Activated T-helper 2 cell treated with anti-CD3 and anti-CD28 coated beads, Interferon-gamma antibody, Interleukin-2, Interleukin-4, amounts not matched to agents 10 μg/mL and 5 μg/mL and 100 μg/mL, durations not matched to agents 14 hours and 24 hours and 36 hours (primary cell): ENCODE measurements around the gene VDR. TPM values are rescaled to one million over a fixed set of nuclear protein-coding genes. Genes with fewer than 3 reads are reported as not detected.

ENCODE experiments used
- DNase-seq: peaks from one replicate; pipeline ENCODE4 v3.0.0; 2021; ENCODE audit warnings: low spot score
- H3K27ac Mint-ChIP-seq: one replicate; pipeline ENCODE4 v1.8.0; 2021; ENCODE audit warnings: mixed read lengths
- H3K27me3 Mint-ChIP-seq: one replicate; pipeline ENCODE4 v1.8.0; 2021; ENCODE audit warnings: low read depth, mixed read lengths
- H3K36me3 Mint-ChIP-seq: one replicate; pipeline ENCODE4 v1.8.0; 2021; ENCODE audit warnings: low read depth, mixed read lengths
- H3K4me1 Mint-ChIP-seq: one replicate; pipeline ENCODE4 v1.8.0; 2021; ENCODE audit warnings: low read depth, mixed read lengths
- H3K4me3 Mint-ChIP-seq: one replicate; pipeline ENCODE4 v1.8.0; 2021; ENCODE audit warnings: low read depth, mild to moderate bottlenecking, moderate library complexity, mixed read lengths
- H3K9me3 Mint-ChIP-seq: one replicate; pipeline ENCODE4 v1.8.0; 2021; ENCODE audit warnings: mixed read lengths
- intact Hi-C: fragments of 100-400 bp; cut with micrococcal nuclease; formaldehyde crosslinking; loops from one replicate; pipeline ENCODE4 v1.15.1; 2023
- total RNA-seq: library from RNA; stranded (reverse); gene quantifications from 2 replicates; pipeline ENCODE4 v1.2.3, GENCODE V29; 2022

VDR gene
- 312 and 317 TPM in 2 replicates for total RNA-seq

GRCh38 chr12:47904713-47905709 lies at the start of gene VDR:
Gene VDR, minus strand, starts transcription at chr12:47904994. Its CDS starts 25,881 bp downstream, at chr12:47879113.
- peak; percentile 65 for DNase-seq
- Mint-ChIP-seq H3K36me3 (peaks cover 44% of the 10 kb centered on the region), H3K4me3 (peak within 1 kb of the TSS; percentile 100), H3K27ac (peak within 1 kb of the TSS; percentile 98), H3K4me1 (peaks cover 43% of the 10 kb centered on the region), H3K27me3 (peaks cover 33% of the 10 kb centered on the region), H3K9me3 (no peaks in the 10 kb centered on the region)
- intact Hi-C loops = loop anchor here (1.0 to 5.0 kb wide), 6 partner anchors 11 to 282 kb away; partner anchors contain the start of gene TMEM106C

- no peak for DNase-seq
- Mint-ChIP-seq H3K36me3 (no peaks in the 10 kb centered on the region), H3K27me3 (peaks cover 11% of the 10 kb centered on the region), H3K9me3 (peaks cover 14% of the 10 kb centered on the region), H3K27ac (no peak overlapping the region), H3K4me1 (peaks cover 13% of the 10 kb centered on the region), H3K4me3 (no peak overlapping the region)
- intact Hi-C loops = no loop called here
Observed at GRCh38 chr12:47954058-47954457, 49.3 kb upstream of the VDR start.

GRCh38 chr12:47950856-47951468 lies 46.2 kb upstream of the VDR start:
- Mint-ChIP-seq H3K9me3 (no peaks in the 10 kb centered on the region), H3K27ac (no peak overlapping the region), H3K4me1 (peaks cover 17% of the 10 kb centered on the region), H3K4me3 (no peak overlapping the region), H3K27me3 (peaks cover 4% of the 10 kb centered on the region), H3K36me3 (no peaks in the 10 kb centered on the region)
- intact Hi-C loops = no loop called here
- DNase-seq = no peak

GRCh38 chr12:47949441-47950341 lies 44.9 kb upstream of the VDR start:
- Mint-ChIP-seq H3K4me3 (no peak overlapping the region), H3K27me3 (no peaks in the 10 kb centered on the region), H3K9me3 (no peaks in the 10 kb centered on the region), H3K36me3 (no peaks in the 10 kb centered on the region), H3K27ac (peak overlapping the region; percentile 6), H3K4me1 (peaks cover 17% of the 10 kb centered on the region)
- intact Hi-C loops = loop anchor here (1.0 to 2.0 kb wide), 2 partner anchors 45 to 89 kb away; partner anchors contain the start of gene VDR
- peak; percentile 31 for DNase-seq

- intact Hi-C loops = no loop called here
- peaks cover 10% of the 10 kb centered on the region for H3K4me1 Mint-ChIP-seq
- H3K4me3 Mint-ChIP-seq = no peak overlapping the region
- no peaks in the 10 kb centered on the region for H3K27me3 Mint-ChIP-seq
- DNase-seq = no peak
- no peaks in the 10 kb centered on the region for H3K9me3 Mint-ChIP-seq
- H3K36me3 Mint-ChIP-seq = no peaks in the 10 kb centered on the region
- no peak overlapping the region for H3K27ac Mint-ChIP-seq
Observed at GRCh38 chr12:47947341-47947740, 42.5 kb upstream of the VDR start.

- DNase-seq = no peak
- intact Hi-C loops = no loop called here
- Mint-ChIP-seq H3K27ac (peak overlapping the region; percentile 2), H3K9me3 (no peaks in the 10 kb centered on the region), H3K36me3 (no peaks in the 10 kb centered on the region), H3K4me1 (peaks cover 10% of the 10 kb centered on the region), H3K4me3 (no peak overlapping the region), H3K27me3 (no peaks in the 10 kb centered on the region)
Observed at GRCh38 chr12:47946413-47947323, 41.9 kb upstream of the VDR start.

GRCh38 chr12:47945341-47945728 lies 40.5 kb upstream of the VDR start:
- Mint-ChIP-seq H3K4me3 (no peak overlapping the region), H3K36me3 (no peaks in the 10 kb centered on the region), H3K4me1 (peaks cover 17% of the 10 kb centered on the region), H3K27me3 (peaks cover 10% of the 10 kb centered on the region), H3K27ac (no peak overlapping the region), H3K9me3 (no peaks in the 10 kb centered on the region)
- intact Hi-C loops = no loop called here
- no peak for DNase-seq

- H3K27me3 Mint-ChIP-seq = peaks cover 14% of the 10 kb centered on the region
- H3K27ac Mint-ChIP-seq = no peak overlapping the region
- H3K4me1 Mint-ChIP-seq = peaks cover 17% of the 10 kb centered on the region
- H3K36me3 Mint-ChIP-seq = no peaks in the 10 kb centered on the region
- H3K9me3 Mint-ChIP-seq = no peaks in the 10 kb centered on the region
- no peak overlapping the region for H3K4me3 Mint-ChIP-seq
- DNase-seq = no peak
- intact Hi-C loops = no loop called here
Observed at GRCh38 chr12:47944685-47945340, 40.0 kb upstream of the VDR start.

- intact Hi-C loops = no loop called here
- Mint-ChIP-seq H3K27ac (no peak overlapping the region), H3K9me3 (no peaks in the 10 kb centered on the region), H3K36me3 (no peaks in the 10 kb centered on the region), H3K27me3 (peaks cover 16% of the 10 kb centered on the region), H3K4me3 (no peak overlapping the region), H3K4me1 (peaks cover 8% of the 10 kb centered on the region)
- DNase-seq = no peak
Observed at GRCh38 chr12:47943623-47944340, 39.0 kb upstream of the VDR start.

- no peak overlapping the region for H3K4me3 Mint-ChIP-seq
- intact Hi-C loops = no loop called here
- H3K27ac Mint-ChIP-seq = no peak overlapping the region
- H3K4me1 Mint-ChIP-seq = peaks cover 7% of the 10 kb centered on the region
- DNase-seq = no peak
- H3K9me3 Mint-ChIP-seq = no peaks in the 10 kb centered on the region
- peaks cover 16% of the 10 kb centered on the region for H3K27me3 Mint-ChIP-seq
- no peaks in the 10 kb centered on the region for H3K36me3 Mint-ChIP-seq
Observed at GRCh38 chr12:47942614-47943225, 37.9 kb upstream of the VDR start.
